Measurements from ENCODE around the gene NTM.
"Not testable (repeated sequence)": the region's sequence is repeated elsewhere in the genome, so short reads cannot be mapped to it uniquely, and the experiment has no call there.

The NTM gene

DNA sequence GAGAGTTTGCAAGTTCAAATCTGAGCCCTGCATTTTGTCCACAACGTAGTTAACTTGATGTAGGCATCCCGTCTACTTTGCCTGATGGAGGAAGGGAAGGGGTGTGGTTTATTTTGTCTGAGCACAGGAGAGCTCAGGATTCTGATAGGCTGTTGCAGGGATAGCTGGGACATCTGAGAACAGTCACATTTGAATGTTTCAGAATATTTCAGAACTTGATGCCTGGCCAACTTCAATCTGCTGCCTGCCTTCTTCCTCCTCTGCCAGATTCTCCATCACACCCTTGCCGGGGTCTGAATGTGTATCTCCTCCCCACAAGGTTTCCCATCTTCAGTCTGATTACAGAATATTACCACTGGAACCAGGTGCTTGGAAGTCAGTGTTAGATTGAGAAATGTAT lies 51.6 kb downstream of the NTM start:
- no peak for DNase-seq (ENCODE audit: low spot score)

DNA sequence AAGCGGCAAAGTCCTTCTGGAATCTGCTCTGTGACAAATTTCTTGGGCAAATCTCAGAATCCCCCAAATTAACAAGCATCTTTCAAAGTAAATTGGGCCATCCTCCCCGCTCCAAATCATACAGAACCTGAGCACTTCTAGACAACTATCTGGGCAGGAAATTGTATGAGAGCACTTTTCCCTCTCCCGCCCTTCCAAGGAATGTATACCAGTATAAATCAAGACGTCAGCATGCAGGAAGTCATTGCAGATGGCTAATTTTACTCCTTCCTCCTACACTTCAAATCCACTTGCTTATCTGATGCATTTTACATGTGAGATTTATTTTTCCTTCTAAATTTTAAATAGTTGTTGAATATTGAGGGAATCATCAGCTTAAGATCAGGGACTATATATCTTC lies 52.1 kb downstream of the NTM start:
- DNase-seq (ENCODE audit: low spot score): no peak

DNA sequence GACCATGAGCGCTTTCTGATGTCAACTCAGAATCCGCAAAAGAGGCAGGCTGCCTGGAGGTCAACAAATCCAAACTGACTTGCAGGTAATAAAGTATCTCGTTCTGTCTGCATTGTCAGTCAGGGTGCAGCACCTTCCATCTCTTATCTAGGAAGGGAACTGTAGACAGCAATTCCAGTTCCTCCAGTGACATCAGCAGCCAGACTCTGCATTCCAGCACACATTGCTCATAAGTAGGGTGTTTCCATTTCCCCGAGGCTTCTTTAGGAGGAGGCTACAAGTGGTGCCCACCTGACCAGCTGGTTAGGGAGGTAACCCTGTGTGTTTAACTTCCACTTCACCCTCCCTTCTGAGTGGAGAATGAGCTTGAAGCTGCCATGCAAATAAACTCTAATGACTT lies 53.3 kb downstream of the NTM start:
- DNase-seq (ENCODE audit: low spot score): no peak

DNA sequence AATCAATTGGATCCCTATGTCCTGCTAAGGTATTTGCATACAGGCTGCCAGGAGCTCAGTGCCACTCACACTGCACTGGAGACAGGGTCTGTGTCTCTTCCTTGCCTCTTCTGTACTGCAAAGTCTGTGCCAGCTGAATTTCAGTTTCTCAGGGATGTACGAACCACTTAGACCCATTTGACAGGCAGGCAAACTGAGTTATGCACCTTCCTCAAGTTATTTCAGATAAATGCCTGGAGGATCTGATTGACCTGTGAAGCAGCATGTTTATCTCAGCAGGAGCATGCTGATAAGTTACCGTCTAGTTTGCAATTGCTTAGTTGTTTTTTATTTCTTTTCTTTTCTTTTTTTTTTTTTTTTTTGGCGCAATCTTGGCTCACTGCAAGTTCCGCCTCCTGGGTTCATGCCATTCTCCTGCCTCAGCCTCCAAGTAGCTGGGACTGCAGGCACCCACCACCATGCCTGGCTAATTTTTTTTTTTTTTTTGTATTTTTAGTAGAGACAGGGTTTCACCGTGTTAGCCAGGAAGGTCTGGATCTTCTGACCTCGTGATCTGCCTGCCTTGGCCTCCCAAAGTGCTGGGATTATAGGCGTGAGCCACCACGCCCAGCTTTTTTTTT lies 54.0 kb downstream of the NTM start:
- not testable (repeated sequence) for DNase-seq (ENCODE audit: low spot score)

GRCh38 chr11:131425285-131425684 lies 54.9 kb downstream of the NTM start:
- no peak for DNase-seq (ENCODE audit: low spot score)

- no peak for DNase-seq (ENCODE audit: low spot score)
Observed at GRCh38 chr11:131428853-131429252, 58.4 kb downstream of the NTM start.

GRCh38 chr11:131430473-131431208 lies 60.2 kb downstream of the NTM start:
- no peak for DNase-seq (ENCODE audit: low spot score)

DNA sequence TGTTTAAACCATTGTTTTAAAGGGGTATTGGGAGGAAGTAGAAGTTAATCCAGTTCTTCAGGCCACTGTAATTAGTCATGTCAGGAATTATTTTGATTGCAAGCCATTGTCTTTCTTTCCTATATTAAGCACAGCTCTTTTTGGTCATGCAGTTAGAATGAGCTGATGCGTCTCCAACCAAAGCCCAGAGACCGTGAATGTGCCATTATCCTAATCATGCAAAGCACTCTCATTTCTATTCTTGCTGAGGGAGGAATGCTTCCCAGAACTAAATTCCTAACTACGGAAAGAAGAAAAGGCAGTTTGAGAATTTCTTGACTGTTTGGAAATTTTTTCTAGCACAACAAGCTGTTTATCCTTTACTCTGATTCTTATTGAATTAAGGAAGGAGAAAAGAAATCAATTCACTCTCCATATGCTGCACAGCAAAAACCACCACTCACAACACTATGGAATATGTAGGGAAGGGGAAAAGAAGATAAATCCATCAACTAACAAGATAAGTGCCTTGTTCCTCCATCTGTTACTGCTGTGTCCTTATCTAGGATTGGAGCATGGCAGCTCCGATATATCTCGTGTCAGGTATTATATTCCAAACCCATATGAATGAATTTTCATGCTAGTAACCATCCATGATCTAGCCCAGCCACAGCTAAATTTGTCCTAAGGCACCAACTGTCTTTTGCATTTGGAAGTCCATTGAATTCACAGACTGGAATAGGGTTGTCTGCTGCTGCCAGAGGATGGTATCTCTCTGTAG lies 70.8 kb downstream of the NTM start:
- no peak for DNase-seq (ENCODE audit: low spot score)

- no peak for DNase-seq (ENCODE audit: low spot score)
Observed at GRCh38 chr11:131446590-131447275, 76.3 kb downstream of the NTM start.

GRCh38 chr11:131447277-131447815 lies 76.9 kb downstream of the NTM start:
- DNase-seq (ENCODE audit: low spot score): no peak

DNA sequence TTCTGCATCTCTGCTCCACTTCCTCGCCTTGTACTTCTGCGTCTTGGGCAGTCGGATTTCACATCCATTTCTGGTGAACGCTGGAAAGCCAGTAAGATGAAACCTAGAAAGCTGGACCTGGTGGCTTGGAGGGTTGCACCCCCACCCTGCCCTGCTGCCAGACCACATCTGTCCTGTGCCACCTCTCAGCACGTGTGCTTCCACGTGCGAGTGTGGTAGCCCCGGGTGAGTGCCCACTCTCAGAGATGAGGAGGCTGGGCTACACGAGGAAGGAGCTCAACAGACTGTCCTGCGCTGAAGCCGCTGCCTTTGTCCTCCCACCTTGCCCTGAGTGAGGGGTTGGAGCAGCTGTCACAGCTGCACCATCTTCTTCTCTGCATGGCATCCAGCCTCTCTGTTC lies 77.5 kb downstream of the NTM start:
- DNase-seq (ENCODE audit: low spot score): no peak

DNA sequence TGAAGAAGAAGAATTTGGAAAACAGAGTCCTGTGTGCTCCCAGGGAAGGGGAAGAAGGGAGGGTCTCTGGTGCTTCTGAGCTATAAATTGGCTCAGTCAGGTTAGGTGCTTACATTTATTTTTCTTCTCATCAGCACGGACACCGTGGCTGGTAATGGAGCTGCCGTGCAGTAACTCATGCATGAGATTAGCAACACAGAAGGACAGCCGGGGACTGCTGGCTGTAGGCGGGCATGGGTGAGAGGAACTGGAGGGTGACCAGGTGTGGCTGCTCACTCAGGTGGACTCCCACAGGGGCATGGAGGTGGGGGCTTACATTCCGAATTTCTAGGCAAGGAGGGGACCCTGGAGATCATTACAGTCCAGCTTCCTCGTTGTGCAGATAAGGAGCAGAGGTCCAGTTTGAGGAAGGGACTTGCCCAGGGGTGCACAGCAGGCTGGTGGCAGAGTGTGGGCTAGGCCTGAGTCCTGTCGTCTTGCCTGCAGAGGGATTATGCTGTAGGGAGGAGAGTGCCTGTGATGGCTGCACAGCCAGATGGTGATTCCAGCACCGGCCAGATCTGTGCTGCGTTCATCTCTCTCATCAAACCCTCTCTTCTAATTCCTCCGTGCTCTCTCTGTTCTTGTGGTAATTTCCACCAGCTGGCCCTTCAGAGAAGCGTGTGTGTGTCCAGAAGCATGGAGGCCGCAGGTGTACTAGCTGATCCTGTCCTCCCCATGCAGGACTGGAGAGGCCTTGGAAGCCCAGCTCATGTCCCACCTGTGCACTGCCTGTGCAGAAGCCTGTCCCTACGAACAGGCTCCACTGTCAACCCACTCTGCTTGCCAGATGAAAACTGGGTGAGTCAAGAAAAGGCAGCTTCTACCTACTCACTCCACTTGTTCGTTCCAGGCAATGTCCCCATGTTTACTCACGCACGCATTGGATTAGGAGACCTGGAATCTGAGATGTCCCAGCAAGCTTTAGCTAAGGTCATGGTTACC lies 78.9 kb downstream of the NTM start:
- no peak for DNase-seq (ENCODE audit: low spot score)

GRCh38 chr11:131454490-131454889 lies 84.1 kb downstream of the NTM start:
- no peak for DNase-seq (ENCODE audit: low spot score)

GRCh38 chr11:131454989-131455388 lies 84.6 kb downstream of the NTM start:
- DNase-seq (ENCODE audit: low spot score): no peak

- no peak for DNase-seq (ENCODE audit: low spot score)
Observed at GRCh38 chr11:131455843-131456704, 85.7 kb downstream of the NTM start.

DNA sequence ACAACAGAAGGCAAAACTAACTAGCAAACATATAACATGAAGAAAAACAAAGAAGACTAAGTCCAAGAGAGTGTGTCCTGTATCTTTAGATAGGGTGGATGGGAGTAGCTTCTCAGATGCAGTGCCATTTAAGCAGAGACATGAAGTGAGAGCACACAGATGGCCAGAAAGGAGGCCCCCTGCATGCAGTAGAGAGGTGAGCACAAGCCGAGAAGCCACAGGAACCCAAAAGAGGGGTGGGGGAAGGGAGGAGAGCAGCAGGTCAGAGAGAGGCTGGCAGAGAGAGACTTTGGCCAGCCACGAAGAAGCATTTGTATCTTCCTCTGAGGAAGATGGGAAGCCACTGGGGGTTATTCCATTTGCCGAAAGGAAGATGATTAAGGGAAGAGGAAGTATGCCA lies 86.7 kb downstream of the NTM start:
- DNase-seq (ENCODE audit: low spot score): no peak

DNA sequence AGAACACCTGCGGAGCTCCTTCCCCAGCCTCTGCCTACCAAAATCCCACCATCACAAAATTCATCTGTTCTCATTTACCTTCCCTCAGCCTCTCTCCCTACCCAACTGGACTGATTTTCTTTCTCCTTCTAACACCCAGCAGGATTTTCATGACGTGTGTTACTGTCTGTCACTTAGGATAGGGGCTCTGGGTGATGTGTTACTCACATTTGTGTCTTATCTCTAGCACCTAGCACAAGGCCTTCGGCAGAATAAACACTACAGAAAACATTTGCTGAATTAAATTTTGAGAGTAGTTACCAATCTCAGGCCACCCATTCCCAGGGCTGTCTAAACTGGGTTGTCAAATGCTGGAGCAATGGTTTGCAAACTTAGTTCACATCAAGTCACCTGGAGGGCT lies 88.0 kb downstream of the NTM start:
- no peak for DNase-seq (ENCODE audit: low spot score)

GRCh38 chr11:131460931-131461330 lies 90.5 kb downstream of the NTM start:
- DNase-seq (ENCODE audit: low spot score): no peak

DNA sequence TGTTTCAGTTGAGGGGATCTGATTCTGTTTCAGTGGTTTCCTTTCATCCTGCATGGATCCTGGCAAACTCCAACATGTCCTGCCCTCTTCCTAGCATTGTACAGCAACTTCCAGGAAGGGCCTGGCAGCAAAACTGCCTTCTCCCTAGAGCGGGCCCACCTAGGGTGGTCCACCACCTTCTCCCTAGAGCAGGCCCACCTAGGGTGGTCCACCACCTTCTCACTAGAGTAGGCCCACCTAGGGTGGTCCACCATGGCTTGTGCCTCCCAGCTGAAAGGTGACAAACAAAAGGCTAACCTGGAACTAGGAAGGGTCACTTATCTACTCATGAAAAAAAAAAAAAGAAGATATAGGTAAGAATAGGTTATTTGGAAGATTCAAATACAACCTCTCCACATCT lies 92.2 kb downstream of the NTM start:
- no peak for DNase-seq (ENCODE audit: low spot score)

- DNase-seq (ENCODE audit: low spot score): no peak
Observed at GRCh38 chr11:131463162-131463561, 92.7 kb downstream of the NTM start.

All from CD4-positive, alpha-beta T cell treated with Interleukin-6 at 100 ng/mL for 8 hours (primary cell).